ENCODE data around the gene TPST1. TPM values are rescaled to one million over a fixed set of nuclear protein-coding genes. Genes with fewer than 3 reads are reported as not detected.

The TPST1 gene
- 22.2 and 25.8 TPM in 2 replicates for total RNA-seq

DNA sequence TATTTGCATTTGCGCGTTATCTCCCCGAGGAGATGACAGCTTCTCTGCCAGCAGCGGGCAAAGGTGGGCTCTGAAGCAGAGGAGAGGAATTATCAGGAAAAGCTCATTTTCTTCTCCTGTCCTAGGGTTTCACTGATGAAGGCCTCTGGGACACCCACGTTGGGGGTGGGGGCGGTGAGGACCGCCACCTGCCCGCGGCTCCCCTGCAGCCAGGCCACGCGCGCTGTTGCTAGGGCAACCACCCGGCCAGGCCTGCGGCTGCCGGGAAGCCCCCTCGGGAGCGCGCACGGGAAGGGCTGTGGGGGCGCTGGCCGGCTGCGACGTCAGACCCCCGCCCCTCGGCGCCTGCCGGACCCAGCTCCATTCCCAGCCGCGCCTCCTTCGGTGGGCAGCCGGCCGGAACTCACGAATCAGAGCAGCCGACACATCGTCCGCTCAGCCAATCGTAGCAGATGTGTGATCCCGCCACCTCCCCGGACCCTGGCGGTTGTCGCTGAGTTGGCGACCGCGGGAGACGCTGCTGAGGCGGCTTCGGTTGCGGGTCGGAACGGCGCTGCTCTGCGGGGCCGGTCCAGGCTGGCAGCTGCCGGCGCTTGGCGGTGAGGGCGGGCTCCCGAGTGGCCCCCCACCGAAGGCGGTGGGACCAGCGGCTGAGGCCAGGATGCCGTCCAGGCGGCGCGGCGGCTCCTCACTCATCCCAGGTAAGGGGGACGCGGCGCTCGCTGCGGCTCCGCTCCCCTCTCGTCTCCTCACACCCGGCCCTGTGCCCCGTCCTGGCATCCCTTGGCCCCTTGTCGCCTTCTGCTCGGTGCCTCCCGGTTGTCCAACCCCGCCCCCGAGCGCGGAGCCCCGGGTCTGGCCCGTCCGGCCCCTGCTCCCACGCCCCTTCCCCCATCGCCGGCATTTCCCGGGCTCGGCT, at the start of gene TPST1:
Gene TPST1 (plus strand): TSS at position 513 of the 919 bp plus-strand sequence. CDS start 35,092 bp downstream, outside the sequence.

Other genes starting within 250 kb of the TPST1 start
- 16.6 and 21.2 TPM in 2 replicates for gene GUSB, start 223.1 kb upstream of the TPST1 start, total RNA-seq
- 17.1 and 48.9 TPM in 2 replicates for gene ASL, start 129.5 kb upstream of the TPST1 start, total RNA-seq
- gene CRCP, start 90.5 kb upstream of the TPST1 start, total RNA-seq = 38.8 and 45.4 TPM in 2 replicates